GM18951 (cell line): ENCODE results near the gene CEP83.
"Not testable (repeated sequence)": the region's sequence is repeated elsewhere in the genome, so short reads cannot be mapped to it uniquely, and the experiment has no call there.

Experiments used
- POLR2A ChIP-seq: IDR thresholded peaks from 4 replicates; pipeline ENCODE4 v1.6.1; 2011; ENCODE audit warnings: mild to moderate bottlenecking; ENCODE audit not compliant: insufficient read length, insufficient read depth; ENCODE audit errors: extremely low read depth
- in situ Hi-C: fragments of 300-500 bp; cut with MboI; formaldehyde crosslinking; loops from one replicate; pipeline ENCODE4 v1.12.0; 2022; ENCODE audit warnings: low sequenced_read_pairs, mixed read lengths, inconsistent platforms; ENCODE audit not compliant: unreplicated experiment

Gene CEP83

GRCh38 chr12:94333396-94333795, 126.3 kb downstream of the CEP83 start:
- in situ Hi-C loops, result no loop called here
- TF ChIP-seq POLR2A, result no peak

- in situ Hi-C loops, result no loop called here
- TF ChIP-seq POLR2A, result no peak
Observed at GRCh38 chr12:94329366-94329765, 130.3 kb downstream of the CEP83 start.

- TF ChIP-seq POLR2A, result no peak
- in situ Hi-C loops, result no loop called here
Observed at GRCh38 chr12:94327809-94328208, 131.9 kb downstream of the CEP83 start.

GRCh38 chr12:94326727-94327126, 132.9 kb downstream of the CEP83 start:
- TF ChIP-seq POLR2A, result no peak
- in situ Hi-C loops, result no loop called here

- in situ Hi-C loops, result no loop called here
- no peak for TF ChIP-seq POLR2A
Observed at GRCh38 chr12:94326234-94326633, 133.4 kb downstream of the CEP83 start.

- in situ Hi-C loops, result no loop called here
- no peak for TF ChIP-seq POLR2A
Observed at GRCh38 chr12:94322346-94322745, 137.3 kb downstream of the CEP83 start.

- TF ChIP-seq POLR2A, result no peak
- in situ Hi-C loops, result no loop called here
Observed at GRCh38 chr12:94320109-94320508, 139.6 kb downstream of the CEP83 start.

GRCh38 chr12:94318181-94318580, 141.5 kb downstream of the CEP83 start:
- in situ Hi-C loops, result no loop called here

GRCh38 chr12:94316600-94316999, 143.1 kb downstream of the CEP83 start:
- in situ Hi-C loops, result not testable (repeated sequence)

More at GRCh38 chr12:94318181-94318580, 141.5 kb downstream of the CEP83 start:
- TF ChIP-seq POLR2A, result no peak

GRCh38 chr12:94312378-94312777, 147.3 kb downstream of the CEP83 start:
- TF ChIP-seq POLR2A, result no peak
- in situ Hi-C loops, result no loop called here

- in situ Hi-C loops, result no loop called here
- no peak for TF ChIP-seq POLR2A
Observed at GRCh38 chr12:94309373-94309772, 150.3 kb downstream of the CEP83 start.

GRCh38 chr12:94308612-94309011, 151.1 kb downstream of the CEP83 start:
- TF ChIP-seq POLR2A, result no peak
- in situ Hi-C loops, result no loop called here

- no peak for TF ChIP-seq POLR2A
- in situ Hi-C loops, result no loop called here
Observed at GRCh38 chr12:94305130-94305957, 154.3 kb downstream of the CEP83 start.

GRCh38 chr12:94304566-94305061, 155.1 kb downstream of the CEP83 start:
- in situ Hi-C loops, result no loop called here
- no peak for TF ChIP-seq POLR2A
